ENCODE results near the gene ZFAND3. TPM values are rescaled to one million over a fixed set of nuclear protein-coding genes. Genes with fewer than 3 reads are reported as not detected.

Gene ZFAND3
- total RNA-seq, 2 experiments from 2014 or later, result 34.4 to 37.0 TPM

DNA sequence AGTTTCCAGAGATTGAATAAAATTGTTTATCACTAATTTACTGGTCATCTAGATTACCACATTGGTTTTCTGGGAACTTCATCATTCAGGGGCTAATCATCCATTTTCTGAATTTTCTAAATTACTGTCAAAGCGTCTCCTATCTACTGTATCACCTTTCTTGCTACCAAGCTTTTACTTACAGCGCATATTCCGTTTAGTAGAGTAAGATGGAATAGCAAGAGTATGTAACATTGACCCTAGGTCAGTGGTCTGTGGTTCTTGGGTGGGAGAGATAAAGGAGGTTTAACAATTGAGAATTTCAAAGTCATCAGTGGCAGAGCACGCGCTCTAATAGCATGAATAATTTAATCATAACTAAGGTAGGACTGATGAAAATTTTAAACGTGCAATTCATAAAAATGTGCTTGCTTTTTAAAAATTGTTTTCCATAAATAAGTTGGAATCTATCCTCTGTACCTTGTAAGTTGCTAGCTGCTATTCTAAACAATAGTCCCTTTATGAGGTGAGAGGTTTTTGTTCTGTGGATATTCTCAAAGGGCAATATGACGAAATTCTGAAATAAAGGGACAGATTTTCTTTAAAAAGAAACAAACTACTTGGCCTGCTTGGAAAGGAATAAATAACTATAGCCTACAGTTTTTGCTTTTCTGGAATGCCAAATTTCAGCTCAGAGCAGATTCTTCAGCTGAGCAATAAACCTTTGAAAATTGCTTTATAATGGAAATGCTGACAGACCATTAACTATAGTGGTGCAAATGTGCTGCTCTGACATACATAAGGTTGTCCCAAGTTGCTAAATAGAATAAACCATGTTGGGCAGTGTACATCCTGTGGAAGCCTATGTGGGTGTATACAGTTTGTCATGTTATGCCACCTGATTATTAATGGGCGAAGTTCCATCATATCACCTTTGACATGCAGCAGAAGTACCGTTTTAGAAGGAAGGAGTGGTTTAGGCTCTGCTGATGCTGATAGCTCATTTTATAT is 84.1 kb downstream of the ZFAND3 start:
- H3K4me1 Mint-ChIP-seq (ENCODE audit: low read depth), result peaks cover 74% of the 10 kb centered on the region
- Histone ChIP-seq H3K27me3 (ENCODE audit: control insufficient read depth in 1 of 2, insufficient read depth in 2 of 2, low read length in 2 of 2) (no peaks in the 10 kb centered on the region), H3K36me3 (ENCODE audit: insufficient read depth, low read length) (no peaks in the 10 kb centered on the region), H3K9me3 (ENCODE audit: control insufficient read depth in 1 of 2, insufficient read depth in 1 of 2, low read length in 2 of 2) (no peaks in the 10 kb centered on the region), H3K4me3 (ENCODE audit: low read length) (no peak overlapping the region), H3K27ac (ENCODE audit: low read depth in 1 of 2, low read length in 2 of 2) (no peak overlapping the region), H3K4me1 (ENCODE audit: insufficient read depth, low read length) (no peaks in the 10 kb centered on the region)
- DNase-seq (no peak), ATAC-seq (ENCODE audit: poor library complexity) (no peak)
- no peaks in the 10 kb centered on the region for H3K27me3 Mint-ChIP-seq
- H3K4me3 Mint-ChIP-seq, result no peak overlapping the region
- peaks cover 5% of the 10 kb centered on the region for H3K36me3 Mint-ChIP-seq (ENCODE audit: low read depth)
- H3K27ac Mint-ChIP-seq, result no peak overlapping the region
- TF ChIP-seq, protein P1, sequence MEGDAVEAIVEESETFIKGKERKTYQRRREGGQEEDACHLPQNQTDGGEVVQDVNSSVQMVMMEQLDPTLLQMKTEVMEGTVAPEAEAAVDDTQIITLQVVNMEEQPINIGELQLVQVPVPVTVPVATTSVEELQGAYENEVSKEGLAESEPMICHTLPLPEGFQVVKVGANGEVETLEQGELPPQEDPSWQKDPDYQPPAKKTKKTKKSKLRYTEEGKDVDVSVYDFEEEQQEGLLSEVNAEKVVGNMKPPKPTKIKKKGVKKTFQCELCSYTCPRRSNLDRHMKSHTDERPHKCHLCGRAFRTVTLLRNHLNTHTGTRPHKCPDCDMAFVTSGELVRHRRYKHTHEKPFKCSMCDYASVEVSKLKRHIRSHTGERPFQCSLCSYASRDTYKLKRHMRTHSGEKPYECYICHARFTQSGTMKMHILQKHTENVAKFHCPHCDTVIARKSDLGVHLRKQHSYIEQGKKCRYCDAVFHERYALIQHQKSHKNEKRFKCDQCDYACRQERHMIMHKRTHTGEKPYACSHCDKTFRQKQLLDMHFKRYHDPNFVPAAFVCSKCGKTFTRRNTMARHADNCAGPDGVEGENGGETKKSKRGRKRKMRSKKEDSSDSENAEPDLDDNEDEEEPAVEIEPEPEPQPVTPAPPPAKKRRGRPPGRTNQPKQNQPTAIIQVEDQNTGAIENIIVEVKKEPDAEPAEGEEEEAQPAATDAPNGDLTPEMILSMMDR (IDR thresholded peaks at IDR 0.05), result no peak
- ChIA-PET POLR2A (no interaction called here), CTCF (interaction anchor here (0.8 to 1.2 kb wide), 2 partner anchors 18 to 22 kb away, joined by 3 to 5 read pairs; no protein-coding TSS in a partner anchor)
- intact Hi-C loops (cut with DNase I, micrococcal nuclease), result no loop called here
- no peaks in the 10 kb centered on the region for H3K9me3 Mint-ChIP-seq

DNA sequence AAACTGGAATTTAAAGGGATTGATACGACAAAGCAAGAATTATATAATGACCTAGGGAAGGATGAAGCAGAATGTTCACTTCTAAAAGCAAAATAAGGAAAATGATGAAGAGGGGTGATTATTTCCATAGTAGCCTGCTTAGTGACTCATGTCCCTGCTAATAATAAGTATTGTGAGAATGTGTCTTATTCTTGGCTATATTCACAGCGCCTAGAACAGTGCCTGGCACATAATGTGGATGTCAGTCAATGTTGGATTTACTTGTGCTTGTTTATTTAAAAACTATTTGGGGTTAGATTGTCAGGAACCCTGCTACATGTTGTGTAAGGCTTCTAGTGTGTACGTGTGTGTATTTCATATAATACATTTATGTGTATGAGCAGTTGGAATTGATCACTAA is 85.1 kb downstream of the ZFAND3 start:
- H3K4me3 ChIP-seq (ENCODE audit: low read length), result no peak overlapping the region
- Mint-ChIP-seq H3K4me1 (ENCODE audit: low read depth) (peaks cover 77% of the 10 kb centered on the region), H3K27ac (no peak overlapping the region), H3K9me3 (no peaks in the 10 kb centered on the region), H3K36me3 (ENCODE audit: low read depth) (peaks cover 5% of the 10 kb centered on the region), H3K4me3 (no peak overlapping the region), H3K27me3 (no peaks in the 10 kb centered on the region)
- H3K36me3 ChIP-seq (ENCODE audit: insufficient read depth, low read length), result no peaks in the 10 kb centered on the region
- H3K4me1 ChIP-seq (ENCODE audit: insufficient read depth, low read length), result peaks cover 5% of the 10 kb centered on the region
- DNase-seq (no peak), ATAC-seq (ENCODE audit: poor library complexity) (no peak)
- POLR2A ChIA-PET, result no interaction called here
- CTCF ChIA-PET, result no interaction called here
- TF ChIP-seq, protein P1 (IDR thresholded peaks at IDR 0.05), result no peak
- no peaks in the 10 kb centered on the region for H3K27me3 ChIP-seq (ENCODE audit: control insufficient read depth in 1 of 2, insufficient read depth in 2 of 2, low read length in 2 of 2)
- intact Hi-C loops (cut with DNase I, micrococcal nuclease), result no loop called here
- H3K27ac ChIP-seq (ENCODE audit: low read depth in 1 of 2, low read length in 2 of 2), result no peak overlapping the region
- no peaks in the 10 kb centered on the region for H3K9me3 ChIP-seq (ENCODE audit: control insufficient read depth in 1 of 2, insufficient read depth in 1 of 2, low read length in 2 of 2)

DNA sequence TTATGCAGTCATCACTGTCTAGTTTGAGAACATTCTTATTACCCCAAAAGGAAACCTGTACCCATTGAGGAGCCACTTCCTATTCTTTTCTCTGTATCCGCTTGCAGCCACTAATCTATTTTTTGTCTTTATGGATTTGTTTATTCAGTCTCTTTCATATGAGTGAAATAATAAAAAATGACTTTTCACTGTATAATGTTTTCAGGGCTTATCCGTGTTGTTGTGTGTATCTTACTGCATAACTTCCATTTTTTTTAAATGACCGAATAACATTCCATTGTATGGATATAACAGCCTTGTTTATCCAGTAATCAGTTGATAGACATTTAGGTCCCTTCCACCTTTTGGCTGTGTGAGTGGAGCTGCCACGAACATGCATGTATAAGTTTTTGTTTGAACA is 86.6 kb downstream of the ZFAND3 start:
- DNase-seq, result no peak
- ATAC-seq (ENCODE audit: poor library complexity), result no peak
- Histone ChIP-seq H3K4me1 (ENCODE audit: insufficient read depth, low read length) (peaks cover 7% of the 10 kb centered on the region), H3K36me3 (ENCODE audit: insufficient read depth, low read length) (no peaks in the 10 kb centered on the region), H3K27me3 (ENCODE audit: control insufficient read depth in 1 of 2, insufficient read depth in 2 of 2, low read length in 2 of 2) (no peaks in the 10 kb centered on the region), H3K9me3 (ENCODE audit: control insufficient read depth in 1 of 2, insufficient read depth in 1 of 2, low read length in 2 of 2) (no peaks in the 10 kb centered on the region), H3K4me3 (ENCODE audit: low read length) (no peak overlapping the region), H3K27ac (ENCODE audit: low read depth in 1 of 2, low read length in 2 of 2) (no peak overlapping the region)
- TF ChIP-seq, protein P1 (IDR thresholded peaks at IDR 0.05), result no peak
- ChIA-PET CTCF (no interaction called here), POLR2A (interaction anchor here (1.2 kb wide), 1 partner anchor 87 kb away, joined by 3 read pairs; the partner anchor contains the start of gene ZFAND3)
- Mint-ChIP-seq H3K4me1 (ENCODE audit: low read depth) (peaks cover 82% of the 10 kb centered on the region), H3K4me3 (no peak overlapping the region), H3K27me3 (no peaks in the 10 kb centered on the region), H3K36me3 (ENCODE audit: low read depth) (peaks cover 5% of the 10 kb centered on the region), H3K9me3 (no peaks in the 10 kb centered on the region), H3K27ac (no peak overlapping the region)
- intact Hi-C loops (cut with DNase I, micrococcal nuclease), result no loop called here
